Activated naive CD8-positive, alpha-beta T cell treated with anti-CD3 and anti-CD28 coated beads, Interleukin-2, amount 10 ng/mL, durations not matched to agents 7 days and 5 days (primary cell): ENCODE data around the gene CACNA1F. TPM values are rescaled to one million over a fixed set of nuclear protein-coding genes. Genes with fewer than 3 reads are reported as not detected.

Source experiments
- ATAC-seq: fragments of 150-1000 bp; cut with Tn5 transposase; one replicate; pipeline ENCODE4 v1.10.0; 2021; ENCODE audit warnings: low read depth, moderate library complexity
- POLR2A ChIA-PET: fragments of 350-600 bp; sonication (Branson Sonifier 250); formaldehyde crosslinking; loops from one replicate; lab custom pipeline; 2021; ENCODE audit warnings: antibody characterized with exemption; lab: Charles Lee
- DNase-seq: peaks from one replicate; pipeline ENCODE4 v3.0.0; 2021
- H3K27ac Mint-ChIP-seq: one replicate; pipeline ENCODE4 v1.8.0; 2022; ENCODE audit warnings: mild to moderate bottlenecking, mixed read lengths
- H3K27me3 Mint-ChIP-seq: one replicate; pipeline ENCODE4 v1.8.0; 2022; ENCODE audit warnings: mild to moderate bottlenecking, moderate library complexity, mixed read lengths
- H3K36me3 Mint-ChIP-seq: one replicate; pipeline ENCODE4 v1.8.0; 2021; ENCODE audit warnings: mild to moderate bottlenecking, mixed read lengths
- H3K4me1 Mint-ChIP-seq: one replicate; pipeline ENCODE4 v1.8.0; 2021; ENCODE audit warnings: mixed read lengths
- H3K4me3 Mint-ChIP-seq: one replicate; pipeline ENCODE4 v1.8.0; 2022; ENCODE audit warnings: mild to moderate bottlenecking, moderate library complexity, mixed read lengths
- H3K9me3 Mint-ChIP-seq: one replicate; pipeline ENCODE4 v1.8.0; 2021; ENCODE audit warnings: mixed read lengths
- total RNA-seq, 2 experiments: library from RNA; stranded (reverse); gene quantifications; one replicate each; pipeline ENCODE4 v1.2.3, GENCODE V29; 2021

Gene CACNA1F
- total RNA-seq, 2 experiments from 2014 or later, result 1.7 to 2.2 TPM

- POLR2A ChIA-PET, result interaction anchor here (0.6 to 1.5 kb wide), 10 partner anchors 10 to 767 kb away, joined by 3 to 7 read pairs (median 3); partner anchors contain the start of genes GRIPAP1, PLP2 and TFE3
Observed at GRCh38 chrX:49155900-49156837, 77.0 kb downstream of the CACNA1F start.

DNA sequence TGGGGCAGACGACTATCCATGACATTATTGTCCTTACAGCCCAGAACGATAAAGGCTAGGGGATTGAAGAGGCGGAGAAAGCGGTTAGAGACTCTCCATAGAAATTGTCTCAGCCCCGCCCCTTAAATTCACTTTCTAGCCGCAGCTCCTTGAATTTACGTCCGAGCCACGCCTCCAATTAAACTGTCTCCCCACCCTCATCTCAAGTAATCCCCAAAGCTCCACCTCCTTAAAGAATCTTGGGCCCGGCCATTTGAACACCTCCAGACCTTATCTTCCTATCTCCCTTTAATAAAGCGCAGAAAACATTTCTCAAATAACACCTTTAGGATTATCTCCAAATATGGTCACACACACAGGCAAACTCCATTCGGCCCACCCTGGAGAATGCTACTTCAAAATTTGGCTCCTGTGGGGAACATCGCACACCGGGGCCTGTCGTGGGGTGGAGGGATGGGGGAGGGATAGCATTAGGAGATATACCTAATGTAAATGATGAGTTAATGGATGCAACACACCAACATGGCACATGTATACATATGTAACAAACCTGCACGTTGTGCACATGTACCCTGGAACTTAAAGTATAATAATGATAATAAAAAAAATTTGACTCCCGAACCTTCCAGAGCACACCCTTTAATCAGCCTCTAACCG, 77.8 kb downstream of the CACNA1F start:
- POLR2A ChIA-PET, result interaction anchor here (0.6 to 1.5 kb wide), 10 partner anchors 11 to 413 kb away, joined by 3 to 7 read pairs (median 3); partner anchors contain the start of genes GRIPAP1, PLP2 and TFE3
- DNase-seq (no peak), ATAC-seq (peak; percentile 18)
- Mint-ChIP-seq H3K27me3 (no peaks in the 10 kb centered on the region), H3K4me1 (peaks cover 15% of the 10 kb centered on the region), H3K4me3 (peak overlapping the region; percentile 94), H3K27ac (peak overlapping the region; percentile 97), H3K9me3 (no peaks in the 10 kb centered on the region), H3K36me3 (no peaks in the 10 kb centered on the region)

More at GRCh38 chrX:49155900-49156837, 77.0 kb downstream of the CACNA1F start:
- DNase-seq (peak; percentile 88), ATAC-seq (peak; percentile 92)
- Mint-ChIP-seq H3K4me1 (peaks cover 17% of the 10 kb centered on the region), H3K9me3 (no peaks in the 10 kb centered on the region), H3K4me3 (peak overlapping the region; percentile 94), H3K36me3 (no peaks in the 10 kb centered on the region), H3K27me3 (no peaks in the 10 kb centered on the region), H3K27ac (peak overlapping the region; percentile 97)

Other genes with a start within 250 kb of the CACNA1F start
- 100 to 1,000 TPM; 116 to 123 TPM for gene GRIPAP1, start 231.1 kb downstream of the CACNA1F start, total RNA-seq
- 10 to 100 TPM; 26.1 to 29.0 TPM for gene TFE3, start 190.0 kb downstream of the CACNA1F start, total RNA-seq
- gene CCDC120, start 174.3 kb downstream of the CACNA1F start, total RNA-seq, result 1 to 10 TPM; 9.0 to 9.1 TPM
- gene PRAF2, start 159.3 kb downstream of the CACNA1F start, total RNA-seq, result 10 to 100 TPM; 23.8 to 23.9 TPM
- 10 to 100 TPM; 53.4 to 55.1 TPM for gene WDR45, start 153.5 kb downstream of the CACNA1F start, total RNA-seq
- 10 to 100 TPM; 27.5 to 27.6 TPM for gene GPKOW, start 109.6 kb downstream of the CACNA1F start, total RNA-seq
- 1 to 10 TPM in 1 of 2 experiments, under 1 TPM in 1; 0.91 to 1.1 TPM for gene MAGIX, start 70.6 kb downstream of the CACNA1F start, total RNA-seq
- gene PLP2, start 61.4 kb downstream of the CACNA1F start, total RNA-seq, result 10 to 100 TPM; 47.5 to 50.4 TPM
- 10 to 100 TPM; 16.1 to 16.7 TPM for gene PRICKLE3, start 47.0 kb downstream of the CACNA1F start, total RNA-seq
- gene SYP, start 33.1 kb downstream of the CACNA1F start, total RNA-seq, result 1 to 10 TPM; 2.6 to 3.6 TPM
- 10 to 100 TPM; 27.8 to 29.6 TPM for gene CCDC22, start 2.1 kb upstream of the CACNA1F start, total RNA-seq
- gene FOXP3, start 31.4 kb upstream of the CACNA1F start, total RNA-seq, result 10 to 100 TPM; 23.3 to 23.6 TPM
- 10 to 100 TPM; 12.7 to 13.2 TPM for gene PPP1R3F, start 36.5 kb upstream of the CACNA1F start, total RNA-seq
- gene GAGE10, start 70.3 kb upstream of the CACNA1F start, total RNA-seq, result not detected
- not detected for gene GAGE12J, start 88.7 kb upstream of the CACNA1F start, total RNA-seq
- gene GAGE13, start 98.2 kb upstream of the CACNA1F start, total RNA-seq, result not detected